GM13976 (cell line): ENCODE measurements around the gene CD1B.

Source experiments
- DNase-seq: peaks from one replicate; pipeline ENCODE4 v3.0.0; 2012; ENCODE audit warnings: low spot score
- in situ Hi-C: fragments of 300-500 bp; cut with MboI; formaldehyde crosslinking; loops from one replicate; pipeline ENCODE4 v1.12.0; 2022; ENCODE audit warnings: low sequenced_read_pairs, mixed read lengths, inconsistent platforms; ENCODE audit not compliant: unreplicated experiment
- TF ChIP-seq, protein P1 (sequence below): IDR thresholded peaks from 2 replicates; pipeline ENCODE4 v1.5.1; 2012; ENCODE audit warnings: borderline replicate concordance, mild to moderate bottlenecking; ENCODE audit not compliant: insufficient read depth; ENCODE audit errors: extremely low read depth, missing control alignments, control extremely low read depth

The CD1B gene

DNA sequence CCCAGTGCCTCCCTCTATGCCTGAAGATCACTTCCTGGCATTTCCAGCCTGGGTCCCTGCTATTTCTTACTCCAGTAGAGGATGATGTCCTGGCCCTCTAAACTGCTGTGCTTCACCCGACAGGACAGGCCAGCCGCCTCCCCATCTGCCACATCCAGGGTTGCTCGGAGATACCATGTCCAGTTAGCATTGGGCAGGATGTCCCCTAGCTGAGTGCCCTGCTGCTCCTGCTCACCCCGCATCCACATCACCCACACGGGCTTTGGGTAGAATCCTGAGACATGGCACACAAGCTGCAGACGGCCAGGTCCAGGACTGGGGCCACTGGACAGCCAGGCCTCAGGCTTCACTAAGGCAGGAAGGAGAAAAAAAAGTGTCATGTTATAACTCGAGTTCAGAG lies 2.0 kb downstream of the CD1B start:
- in situ Hi-C loops, result no loop called here
- no peak for DNase-seq
- TF ChIP-seq, protein P1, sequence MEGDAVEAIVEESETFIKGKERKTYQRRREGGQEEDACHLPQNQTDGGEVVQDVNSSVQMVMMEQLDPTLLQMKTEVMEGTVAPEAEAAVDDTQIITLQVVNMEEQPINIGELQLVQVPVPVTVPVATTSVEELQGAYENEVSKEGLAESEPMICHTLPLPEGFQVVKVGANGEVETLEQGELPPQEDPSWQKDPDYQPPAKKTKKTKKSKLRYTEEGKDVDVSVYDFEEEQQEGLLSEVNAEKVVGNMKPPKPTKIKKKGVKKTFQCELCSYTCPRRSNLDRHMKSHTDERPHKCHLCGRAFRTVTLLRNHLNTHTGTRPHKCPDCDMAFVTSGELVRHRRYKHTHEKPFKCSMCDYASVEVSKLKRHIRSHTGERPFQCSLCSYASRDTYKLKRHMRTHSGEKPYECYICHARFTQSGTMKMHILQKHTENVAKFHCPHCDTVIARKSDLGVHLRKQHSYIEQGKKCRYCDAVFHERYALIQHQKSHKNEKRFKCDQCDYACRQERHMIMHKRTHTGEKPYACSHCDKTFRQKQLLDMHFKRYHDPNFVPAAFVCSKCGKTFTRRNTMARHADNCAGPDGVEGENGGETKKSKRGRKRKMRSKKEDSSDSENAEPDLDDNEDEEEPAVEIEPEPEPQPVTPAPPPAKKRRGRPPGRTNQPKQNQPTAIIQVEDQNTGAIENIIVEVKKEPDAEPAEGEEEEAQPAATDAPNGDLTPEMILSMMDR, result no peak

DNA sequence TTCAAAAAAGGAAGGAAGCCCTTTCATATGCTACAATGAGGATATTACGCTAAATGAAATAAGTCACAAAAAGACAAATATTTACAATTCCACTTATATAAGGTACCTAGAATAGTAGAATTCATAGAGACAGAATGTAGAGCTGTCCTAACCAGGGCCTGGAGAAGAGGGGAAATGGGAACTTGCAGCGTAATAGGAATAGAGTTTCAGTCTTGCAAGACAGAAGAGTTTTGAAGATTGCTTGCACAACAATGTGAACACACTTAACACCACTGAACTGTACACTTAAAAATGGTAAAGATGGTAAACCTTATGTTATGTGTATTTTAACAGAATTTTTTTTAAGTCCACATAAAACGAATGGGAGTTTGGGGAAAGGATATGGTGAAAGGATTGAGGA lies 2.9 kb downstream of the CD1B start:
- TF ChIP-seq, protein P1, result no peak
- no peak for DNase-seq
- in situ Hi-C loops, result no loop called here

DNA sequence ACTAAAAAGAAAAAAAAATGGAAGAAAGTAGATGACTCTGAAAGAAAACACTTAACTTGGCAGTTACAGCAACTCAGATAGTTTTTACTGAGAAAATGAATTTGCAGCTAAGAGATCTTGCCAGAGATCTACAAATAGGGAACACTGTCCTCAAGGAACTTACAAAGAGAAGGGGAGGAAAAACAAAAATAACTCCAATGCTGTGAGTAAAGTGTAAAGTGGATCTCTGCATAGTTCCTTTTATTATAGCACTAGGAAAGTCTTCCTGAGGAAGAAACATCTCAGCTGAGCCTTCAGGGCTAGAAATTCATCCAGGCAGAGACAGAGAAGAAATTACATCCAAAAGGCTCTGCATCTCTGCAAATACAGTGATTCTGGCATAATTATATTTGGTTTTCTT lies 3.9 kb downstream of the CD1B start:
- no peak for DNase-seq
- in situ Hi-C loops, result no loop called here
- TF ChIP-seq, protein P1, result no peak

DNA sequence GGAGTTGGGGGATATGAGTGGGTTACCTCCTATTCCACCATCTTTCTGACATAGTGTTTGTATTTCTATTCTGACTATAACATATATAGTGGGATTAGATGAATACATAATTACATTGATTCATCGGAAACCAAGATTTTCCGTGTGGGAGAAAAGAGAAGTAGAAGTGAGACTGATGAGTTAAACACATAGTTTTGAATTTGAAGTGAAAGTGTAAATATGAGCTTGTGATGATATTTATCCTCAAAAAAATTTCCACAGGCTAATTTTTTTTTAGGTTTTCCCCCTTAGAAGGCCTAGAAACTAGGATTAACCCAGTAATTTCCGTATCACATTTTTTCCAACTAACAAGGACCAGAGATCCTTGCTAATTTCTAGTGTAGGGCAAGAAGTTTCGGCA lies 6.9 kb downstream of the CD1B start:
- in situ Hi-C loops, result no loop called here
- peak; percentile 29 for DNase-seq
- TF ChIP-seq, protein P1, result no peak

DNA sequence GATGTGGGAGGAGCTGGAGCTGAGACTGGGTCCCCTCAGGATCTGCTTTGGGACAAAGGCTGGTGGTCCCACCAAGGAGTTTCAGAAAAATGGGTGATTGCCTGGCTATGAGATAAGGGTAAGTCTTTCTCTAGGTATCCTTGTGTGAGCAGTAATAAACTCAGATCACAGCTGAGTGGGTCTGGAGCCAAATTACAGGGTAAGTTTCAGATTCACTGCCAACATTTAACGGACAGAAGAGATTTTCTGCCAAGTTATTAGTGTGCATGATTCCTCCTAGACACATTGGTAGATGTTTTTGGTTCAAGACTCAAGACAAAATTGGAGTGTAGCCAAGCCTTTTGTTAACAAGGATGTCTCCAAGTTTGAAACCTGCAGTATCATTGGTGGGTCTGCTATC lies 7.5 kb downstream of the CD1B start:
- TF ChIP-seq, protein P1, result no peak
- no peak for DNase-seq
- in situ Hi-C loops, result no loop called here

DNA sequence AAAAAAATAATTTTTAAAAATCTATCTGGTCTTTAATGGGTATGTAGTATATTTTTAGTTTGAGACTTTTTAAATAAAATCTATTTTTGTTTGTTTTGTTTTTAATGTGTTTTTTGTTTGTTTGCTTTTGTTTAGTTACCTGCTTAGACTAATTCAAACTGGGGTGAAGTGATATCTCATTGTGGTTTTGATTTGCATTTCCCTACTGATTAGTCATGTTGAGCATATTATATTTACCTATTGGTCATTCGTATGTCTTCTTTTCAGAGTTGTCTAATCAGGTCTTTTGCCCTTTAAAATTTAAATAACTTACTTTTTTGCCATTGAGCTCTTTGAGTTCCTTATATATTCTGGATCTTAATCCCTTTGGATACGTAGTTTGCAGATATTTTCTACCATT lies 20.3 kb downstream of the CD1B start:
- in situ Hi-C loops, result no loop called here
- TF ChIP-seq, protein P1, result no peak
- DNase-seq, result no peak

DNA sequence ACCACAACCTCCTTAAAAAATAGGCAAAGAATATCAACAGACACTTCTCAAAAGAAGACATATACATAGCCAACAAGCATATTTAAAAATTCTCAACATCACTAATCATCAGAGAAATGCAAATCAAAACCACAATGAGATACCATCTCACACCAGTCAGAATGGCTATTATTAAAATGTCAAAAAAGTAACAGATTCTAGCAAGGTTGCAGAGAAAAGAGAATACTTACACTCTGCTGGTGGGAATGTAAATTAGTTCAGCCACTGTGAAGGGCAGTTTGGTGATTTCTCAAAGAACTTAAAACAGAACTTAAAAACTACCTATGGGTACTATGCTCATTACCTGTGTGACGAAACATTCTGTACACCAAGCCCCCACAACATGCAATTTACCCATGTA lies 20.7 kb downstream of the CD1B start:
- no peak for DNase-seq
- TF ChIP-seq, protein P1, result no peak
- in situ Hi-C loops, result no loop called here
